Ectodermal cell (in vitro differentiated cells): ENCODE data around the gene NUDC. TPM values are rescaled to one million over a fixed set of nuclear protein-coding genes. Genes with fewer than 3 reads are reported as not detected.
A peak's percentile ranks its signal among the peaks of the same experiment; 100 is the strongest.
"Not testable (repeated sequence)": the region's sequence is repeated elsewhere in the genome, so short reads cannot be mapped to it uniquely, and the experiment has no call there.

Experiments used
- H3K27ac ChIP-seq: 2 replicates; pipeline ENCODE4 v1.7.0; 2013; ENCODE audit warnings: mild to moderate bottlenecking, low read depth, low read length; ENCODE audit not compliant: insufficient read depth, poor library complexity, severe bottlenecking
- H3K27me3 ChIP-seq: 2 replicates; pipeline ENCODE4 v1.7.0; 2013; ENCODE audit warnings: mild to moderate bottlenecking, low read length; ENCODE audit not compliant: insufficient read depth, control insufficient read depth, poor library complexity, severe bottlenecking
- H3K36me3 ChIP-seq: one replicate; pipeline ENCODE4 v1.7.0; 2013; ENCODE audit warnings: low read length; ENCODE audit not compliant: control insufficient read depth, insufficient read depth
- H3K4me1 ChIP-seq: one replicate; pipeline ENCODE4 v1.7.0; 2013; ENCODE audit warnings: low read length; ENCODE audit not compliant: control insufficient read depth, insufficient read depth
- H3K4me3 ChIP-seq: 2 replicates; pipeline ENCODE4 v1.7.0; 2013; ENCODE audit warnings: low read depth, low read length, control low read depth; ENCODE audit not compliant: insufficient read depth
- H3K9me3 ChIP-seq: 2 replicates; pipeline ENCODE4 v1.7.0; 2013; ENCODE audit warnings: mild to moderate bottlenecking, low read length, moderate library complexity; ENCODE audit not compliant: control insufficient read depth
- WGBS, 2 experiments: methylation state at CpG; one replicate each; pipeline ENCODE4 v1.1.7; 2013; ENCODE audit warnings: missing lambda C conversion rate in 2 of 2; 5-methylcytosine and 5-hydroxymethylcytosine counted together
- polyA plus RNA-seq, 4 experiments: library from polyadenylated mRNA; stranded (reverse); fragments of 50-300 nt; gene quantifications; one replicate each; pipeline ENCODE4 v1.2.3, GENCODE V29; 2013

NUDC gene
- 110 TPM for polyA plus RNA-seq (2013, experiment 1 of 4)
- polyA plus RNA-seq (2013, experiment 2 of 4) = 103 TPM
- polyA plus RNA-seq (2013, experiment 3 of 4) = 81.7 TPM
- 88.5 TPM for polyA plus RNA-seq (2013, experiment 4 of 4)

- Histone ChIP-seq H3K9me3 (no peaks in the 10 kb centered on the region), H3K27me3 (no peaks in the 10 kb centered on the region), H3K4me1 (peaks cover 11% of the 10 kb centered on the region), H3K36me3 (peaks cover 22% of the 10 kb centered on the region), H3K27ac (peak within 1 kb of the TSS; percentile 52), H3K4me3 (peak within 1 kb of the TSS; percentile 88)
- 1% methylated on average over 83 of the region's 83 CpGs for WGBS, 2 experiments
Observed at GRCh38 chr1:26921540-26922430, at the start of gene NUDC. Gene NUDC (plus strand): TSS chr1:26921743. CDS start chr1:26921849, 106 bp downstream.

DNA sequence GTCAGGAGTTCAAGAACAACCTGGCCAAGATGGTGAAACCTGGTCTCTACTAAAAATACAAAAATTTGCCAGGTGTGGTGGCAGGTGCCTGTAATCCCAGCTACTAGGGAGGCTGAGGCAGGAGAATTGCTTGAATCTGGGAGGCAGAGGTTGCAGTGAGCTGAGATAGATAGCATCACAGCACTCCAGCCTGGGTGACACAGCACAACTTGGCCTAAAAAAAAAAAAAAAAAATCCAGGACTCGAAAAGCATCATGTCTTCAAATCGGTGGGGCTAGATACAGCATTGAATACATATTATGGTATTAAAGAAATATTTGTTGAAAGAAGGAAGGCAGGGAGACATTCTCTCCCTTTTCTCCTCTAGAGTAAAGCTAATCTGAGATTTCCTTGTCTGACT lies 48.4 kb upstream of the NUDC start:
- not testable (repeated sequence) for H3K36me3 ChIP-seq, H3K27me3 ChIP-seq, H3K9me3 ChIP-seq, H3K4me3 ChIP-seq, H3K4me1 ChIP-seq, H3K27ac ChIP-seq
- WGBS, 2 experiments = 93% methylated on average over 2 of the region's 2 CpGs; no CpG with 5 or more reads in 1 of the 2 experiments

- 47 to 55% methylated on average over 4 of the region's 4 CpGs for WGBS, 2 experiments
- no peaks in the 10 kb centered on the region for H3K9me3 ChIP-seq
- H3K27me3 ChIP-seq = no peaks in the 10 kb centered on the region
- H3K27ac ChIP-seq = peak overlapping the region; percentile 40
- H3K36me3 ChIP-seq = no peaks in the 10 kb centered on the region
- H3K4me1 ChIP-seq = peaks cover 9% of the 10 kb centered on the region
- H3K4me3 ChIP-seq = no peak overlapping the region
Observed at GRCh38 chr1:26874896-26875295, 46.6 kb upstream of the NUDC start.

- no peak overlapping the region for H3K27ac ChIP-seq
- H3K4me3 ChIP-seq = no peak overlapping the region
- H3K9me3 ChIP-seq = no peaks in the 10 kb centered on the region
- peaks cover 3% of the 10 kb centered on the region for H3K36me3 ChIP-seq
- H3K4me1 ChIP-seq = peaks cover 9% of the 10 kb centered on the region
- H3K27me3 ChIP-seq = no peaks in the 10 kb centered on the region
- 93 to 96% methylated on average over 1 to 2 of the region's 2 CpGs for WGBS, 2 experiments
Observed at GRCh38 chr1:26877326-26877725, 44.2 kb upstream of the NUDC start.

DNA sequence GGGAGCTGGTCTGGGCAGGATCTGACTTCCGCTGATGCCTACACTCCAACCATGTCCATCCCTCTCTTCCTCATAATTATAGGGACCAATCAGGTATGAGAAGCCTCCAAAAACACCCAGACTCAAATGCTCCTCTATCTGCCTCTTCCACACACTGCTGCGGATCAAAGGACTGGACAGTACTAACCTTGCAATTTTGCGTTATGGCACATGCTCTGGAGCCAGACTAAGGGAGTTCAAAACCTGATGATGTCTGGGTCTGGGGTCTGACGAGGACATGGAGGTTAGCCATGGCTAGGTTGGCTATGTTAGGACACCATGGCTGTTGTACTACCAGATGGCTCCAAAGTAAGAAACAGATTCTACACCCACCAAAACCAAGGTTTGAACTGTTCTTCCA lies 41.8 kb upstream of the NUDC start:
- WGBS, 2 experiments = 91 to 95% methylated on average over 4 of the region's 4 CpGs
- H3K9me3 ChIP-seq = no peaks in the 10 kb centered on the region
- H3K4me1 ChIP-seq = peaks cover 6% of the 10 kb centered on the region
- peaks cover 22% of the 10 kb centered on the region for H3K36me3 ChIP-seq
- H3K27ac ChIP-seq = no peak overlapping the region
- H3K4me3 ChIP-seq = no peak overlapping the region
- H3K27me3 ChIP-seq = no peaks in the 10 kb centered on the region

- not testable (repeated sequence) for H3K9me3 ChIP-seq, H3K4me3 ChIP-seq, H3K27ac ChIP-seq, H3K27me3 ChIP-seq, H3K4me1 ChIP-seq
- WGBS, 2 experiments = 93% methylated on average over 6 of the region's 6 CpGs
- peaks cover 26% of the 10 kb centered on the region for H3K36me3 ChIP-seq
Observed at GRCh38 chr1:26881611-26882010, 39.9 kb upstream of the NUDC start.

DNA sequence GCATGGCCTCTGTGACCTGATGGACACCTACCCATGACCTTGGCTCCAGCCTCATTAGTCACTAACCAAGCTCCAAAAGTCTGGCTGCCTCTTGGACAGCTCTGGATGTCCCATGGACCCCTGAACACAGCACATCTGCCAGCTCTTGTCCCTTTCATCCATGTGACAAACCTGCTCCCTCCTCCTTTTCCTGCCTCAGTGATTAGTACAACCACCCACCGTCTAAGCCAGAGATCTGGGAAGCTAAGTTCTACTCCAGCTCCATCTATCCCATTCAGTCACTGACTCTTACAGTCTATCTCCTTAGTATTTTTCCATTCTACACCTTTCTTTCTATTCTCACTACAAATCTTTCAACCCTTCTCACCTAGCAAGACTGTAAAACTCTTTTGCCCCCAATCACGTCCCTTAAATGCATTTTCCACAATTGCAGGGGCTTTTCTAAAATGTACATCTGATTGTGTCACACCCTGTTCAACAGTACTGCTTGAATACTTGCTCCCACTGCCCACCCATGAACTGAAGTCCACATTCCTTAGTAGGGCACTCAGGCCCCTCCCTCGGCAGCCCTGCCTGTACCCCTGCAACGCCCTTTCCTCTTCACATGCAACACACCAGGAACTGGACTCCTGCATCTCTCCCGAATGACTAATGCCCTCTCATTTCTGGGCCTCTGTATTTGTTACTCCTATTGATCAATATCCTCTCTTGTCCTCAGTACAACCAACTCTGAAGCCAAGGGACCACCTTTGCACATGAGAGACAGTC lies 38.7 kb upstream of the NUDC start:
- Histone ChIP-seq H3K36me3 (peaks cover 26% of the 10 kb centered on the region), H3K9me3 (no peaks in the 10 kb centered on the region), H3K27me3 (no peaks in the 10 kb centered on the region), H3K4me1 (no peaks in the 10 kb centered on the region), H3K4me3 (no peak overlapping the region), H3K27ac (no peak overlapping the region)
- 93 to 94% methylated on average over 5 of the region's 5 CpGs for WGBS, 2 experiments

- H3K4me1 ChIP-seq = peaks cover 5% of the 10 kb centered on the region
- no peak overlapping the region for H3K4me3 ChIP-seq
- H3K27ac ChIP-seq = no peak overlapping the region
- no peaks in the 10 kb centered on the region for H3K27me3 ChIP-seq
- H3K9me3 ChIP-seq = no peaks in the 10 kb centered on the region
- peaks cover 37% of the 10 kb centered on the region for H3K36me3 ChIP-seq
- WGBS, 2 experiments = 83 to 96% methylated on average over 1 of the region's 1 CpG
Observed at GRCh38 chr1:26887125-26887524, 34.4 kb upstream of the NUDC start.

DNA sequence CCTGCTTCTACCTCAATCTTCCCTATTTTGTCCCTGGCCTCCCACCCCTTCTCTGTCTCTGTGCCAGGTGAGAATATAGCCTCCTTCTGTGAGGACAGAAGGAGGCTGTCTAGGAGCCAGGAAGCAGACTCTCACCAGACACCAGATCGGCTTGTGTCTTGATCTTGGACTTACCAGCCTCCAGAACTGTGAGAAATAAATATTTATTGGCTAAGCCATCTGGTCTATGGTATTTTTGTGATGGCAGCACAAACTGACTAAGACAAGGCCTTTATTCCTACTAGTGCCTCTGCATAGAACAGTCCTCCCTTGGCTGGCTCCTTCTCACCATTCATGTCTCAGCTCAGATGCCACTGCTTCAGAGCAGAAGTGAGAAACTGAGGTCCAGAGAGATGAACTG lies 33.3 kb upstream of the NUDC start:
- Histone ChIP-seq H3K4me3 (no peak overlapping the region), H3K36me3 (peaks cover 38% of the 10 kb centered on the region)
- WGBS, 2 experiments = 80 to 94% methylated on average over 1 of the region's 1 CpG

More for the DNA sequence above, 33.3 kb upstream of the NUDC start:
- Histone ChIP-seq H3K9me3 (no peaks in the 10 kb centered on the region), H3K4me1 (peaks cover 5% of the 10 kb centered on the region), H3K27me3 (no peaks in the 10 kb centered on the region), H3K27ac (no peak overlapping the region)
